GM21723 (cell line): ENCODE data around the gene ZBTB49.
"Not testable (repeated sequence)": the region's sequence is repeated elsewhere in the genome, so short reads cannot be mapped to it uniquely, and the experiment has no call there.

Source experiments
- ATAC-seq: cut with Tn5 transposase; IDR thresholded peaks from one replicate; pipeline ENCODE4 v1.9.1; 2021; ENCODE audit warnings: mild to moderate bottlenecking, moderate library complexity; ENCODE audit not compliant: unreplicated experiment

The ZBTB49 gene

DNA sequence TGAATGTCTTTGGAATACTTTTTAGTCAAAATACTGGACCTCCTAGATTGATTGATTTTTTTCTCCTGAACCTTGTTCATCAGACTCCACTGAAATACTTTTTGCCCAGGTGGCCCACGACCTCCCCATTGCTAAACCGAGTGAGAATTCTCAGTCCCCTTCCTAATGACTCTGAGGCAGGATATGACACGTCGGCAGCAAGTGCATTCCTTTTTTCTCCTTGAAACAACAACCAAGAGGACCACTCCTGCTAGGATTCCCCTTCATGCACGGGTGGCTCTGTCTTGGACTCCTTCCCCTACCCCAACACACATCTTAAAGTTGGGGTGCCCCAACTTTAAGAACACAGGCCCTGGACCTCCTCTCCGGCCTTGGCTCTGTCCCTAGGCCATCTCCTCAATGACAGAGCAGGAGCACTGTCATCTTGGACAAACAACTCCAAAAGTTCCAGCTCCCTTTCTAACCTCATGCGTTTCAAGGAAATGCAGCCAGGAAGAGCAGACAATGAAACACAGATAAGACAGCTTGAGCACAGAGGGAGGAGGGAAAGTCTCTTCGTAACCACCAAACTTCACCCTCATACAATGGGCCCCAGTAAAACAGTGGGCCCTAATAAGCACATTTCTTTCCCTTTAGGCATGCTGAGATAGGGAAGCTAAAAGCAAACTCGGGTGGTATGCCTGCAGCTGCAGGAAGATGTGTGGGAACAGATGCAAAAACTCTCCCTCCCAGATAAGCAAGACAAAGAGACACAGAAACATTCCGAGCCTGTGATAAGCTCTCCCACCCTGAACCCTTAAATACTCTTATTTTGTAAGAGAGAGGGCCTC is 33.9 kb downstream of the ZBTB49 start:
- no peak for ATAC-seq

DNA sequence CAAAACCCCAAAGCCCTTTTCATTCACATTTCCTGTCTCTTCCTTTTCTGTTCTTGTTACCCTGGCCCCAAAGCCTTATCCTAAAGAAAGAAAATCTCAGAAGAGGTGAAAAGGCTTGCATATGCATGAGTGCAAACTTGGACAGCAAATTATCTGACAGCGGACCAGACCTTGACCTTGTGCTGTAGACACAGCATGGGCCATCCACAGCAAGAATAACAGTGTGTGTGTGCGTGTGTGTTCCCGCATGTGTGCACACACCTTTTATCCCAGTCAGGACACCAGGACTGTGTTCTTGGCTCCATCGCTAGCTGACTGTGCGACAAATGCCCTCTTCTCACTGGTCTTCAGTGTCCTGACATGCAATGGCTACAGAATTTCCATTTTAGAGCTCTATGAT is 35.3 kb downstream of the ZBTB49 start:
- ATAC-seq, result no peak

DNA sequence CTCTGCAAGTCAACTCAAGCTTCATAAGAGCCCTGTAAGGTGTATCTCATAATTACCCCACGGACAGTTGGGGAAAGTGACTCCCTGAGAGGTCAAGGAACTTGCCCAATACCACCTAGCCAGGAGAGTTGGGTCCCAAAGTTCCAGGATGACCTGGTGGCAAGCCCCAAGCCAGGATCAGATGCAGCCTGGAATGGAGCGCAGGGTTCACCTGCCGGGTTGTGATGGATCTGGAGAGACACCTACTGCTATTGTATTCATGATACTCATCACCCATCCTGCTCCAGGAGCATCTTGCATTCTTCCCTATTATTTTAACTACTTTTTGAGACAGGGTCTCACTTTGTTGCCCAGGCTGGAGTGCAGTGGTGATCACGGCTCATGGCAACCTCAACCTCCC is 36.1 kb downstream of the ZBTB49 start:
- no peak for ATAC-seq

DNA sequence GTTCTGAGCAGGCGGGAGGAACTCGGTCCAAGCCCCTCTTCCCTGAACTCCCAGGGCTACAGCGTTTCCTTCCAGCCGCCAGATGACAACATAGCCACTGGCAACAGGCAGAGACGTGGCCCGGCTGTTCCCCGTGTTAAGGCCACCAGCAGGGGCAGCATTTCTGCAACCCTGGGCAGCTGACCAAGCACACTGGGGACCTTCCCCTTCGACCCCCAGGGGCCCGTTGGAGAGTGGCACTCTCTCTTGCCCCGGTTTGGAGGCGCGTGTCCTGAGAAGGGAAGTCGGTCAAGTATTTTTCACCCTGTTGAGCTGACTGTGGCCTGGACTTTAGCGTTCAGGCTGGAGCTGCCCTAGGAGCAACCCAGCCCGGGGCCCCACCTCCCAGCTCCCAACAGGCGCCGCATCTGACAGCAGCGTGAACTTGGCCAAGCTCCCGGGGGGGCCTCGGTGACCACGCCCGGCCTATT is 37.6 kb downstream of the ZBTB49 start:
- ATAC-seq, result no peak

DNA sequence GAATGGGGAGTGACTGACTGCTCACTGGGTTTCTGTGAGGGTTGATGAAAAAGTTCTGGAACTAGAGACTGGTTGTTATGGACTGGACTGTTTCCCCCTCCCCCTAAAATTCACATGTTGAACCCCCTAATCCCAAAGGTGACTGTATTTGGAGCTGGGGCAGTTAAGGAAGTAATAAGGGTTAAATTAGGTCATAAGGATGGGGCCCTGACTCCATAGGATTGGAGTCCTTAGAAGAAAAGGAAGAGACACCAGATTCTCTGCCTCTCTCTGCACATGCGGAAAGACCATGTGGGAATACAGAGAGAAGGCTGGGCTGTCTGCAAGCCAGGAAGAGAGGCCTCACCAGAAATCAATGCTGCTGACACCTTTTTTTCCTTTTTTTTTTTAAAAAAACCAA is 38.2 kb downstream of the ZBTB49 start:
- no peak for ATAC-seq

DNA sequence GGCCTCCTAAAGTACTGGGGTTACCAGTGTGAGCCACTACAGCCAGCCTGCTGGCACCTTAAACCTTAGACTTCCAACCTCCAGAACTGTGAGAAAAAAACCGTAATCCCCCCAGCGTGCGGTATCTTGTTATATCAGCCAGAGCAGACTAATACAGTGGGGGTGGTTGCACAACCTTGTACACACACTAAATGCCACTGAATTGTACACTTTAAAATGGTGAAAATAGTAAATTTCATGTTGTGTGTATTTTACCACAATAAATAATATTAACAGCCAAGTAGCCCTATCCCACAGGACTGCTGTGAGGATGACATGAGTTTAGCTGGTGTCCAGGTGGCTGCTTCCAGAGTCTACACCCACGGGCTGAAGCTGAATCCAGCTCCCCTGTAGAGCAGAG is 38.8 kb downstream of the ZBTB49 start:
- ATAC-seq, result no peak

DNA sequence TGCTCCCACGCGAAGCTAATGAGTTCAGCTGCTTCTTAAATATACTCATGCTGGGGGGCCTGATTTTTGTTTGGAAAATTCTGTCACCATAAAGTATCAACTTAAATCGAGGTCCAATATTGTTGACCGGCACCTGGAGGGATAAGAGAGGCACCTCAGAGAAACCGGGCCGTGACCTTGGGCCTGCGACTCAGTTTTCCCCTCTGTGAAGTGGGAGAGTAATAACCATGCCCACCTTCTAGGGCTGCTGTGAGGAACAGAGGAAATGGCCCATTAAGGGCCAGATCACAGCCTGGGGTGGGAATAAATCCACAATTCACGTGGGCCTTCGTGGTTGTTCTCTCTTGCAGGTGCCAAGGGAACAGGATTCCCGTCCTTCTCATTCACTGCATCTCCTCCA is 39.4 kb downstream of the ZBTB49 start:
- ATAC-seq, result no peak

DNA sequence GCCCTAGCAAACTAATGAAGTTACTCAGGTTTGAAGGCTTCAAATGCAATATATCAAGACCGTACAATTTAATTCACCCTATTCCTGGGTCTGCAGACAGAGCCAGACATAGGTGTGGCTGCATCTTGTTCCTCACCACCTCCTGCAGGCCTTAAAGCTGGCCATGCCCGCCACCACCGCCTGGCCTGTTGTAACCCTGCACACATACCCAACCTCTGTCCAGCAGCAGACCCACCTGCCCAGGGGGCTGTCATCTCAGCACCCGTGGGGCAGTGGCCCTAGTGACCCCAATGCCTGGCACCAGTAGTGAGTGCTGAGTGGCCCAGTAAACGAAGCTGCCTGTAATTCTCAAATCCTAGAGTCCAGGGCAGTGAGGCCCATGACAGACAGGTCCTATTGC is 40.7 kb downstream of the ZBTB49 start:
- ATAC-seq, result no peak

DNA sequence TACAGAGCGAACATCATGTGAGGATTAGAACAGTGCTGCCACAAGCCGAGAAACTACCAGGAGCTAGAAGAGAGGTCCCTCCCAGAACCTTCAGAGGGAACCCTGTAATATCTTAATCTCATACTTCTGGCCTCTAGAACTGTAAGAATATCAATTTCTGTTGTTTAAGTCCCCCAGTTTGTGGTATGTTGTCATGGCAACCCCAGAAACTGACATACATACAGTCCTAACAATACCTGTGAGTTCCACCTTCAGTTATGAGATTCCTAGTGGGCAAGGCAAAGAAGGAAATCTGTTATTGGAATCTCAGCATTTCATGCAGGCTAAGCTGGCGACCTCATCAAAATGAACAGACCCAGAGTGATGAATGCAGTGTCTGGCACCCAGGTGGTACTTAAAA is 42.5 kb downstream of the ZBTB49 start:
- ATAC-seq, result no peak

DNA sequence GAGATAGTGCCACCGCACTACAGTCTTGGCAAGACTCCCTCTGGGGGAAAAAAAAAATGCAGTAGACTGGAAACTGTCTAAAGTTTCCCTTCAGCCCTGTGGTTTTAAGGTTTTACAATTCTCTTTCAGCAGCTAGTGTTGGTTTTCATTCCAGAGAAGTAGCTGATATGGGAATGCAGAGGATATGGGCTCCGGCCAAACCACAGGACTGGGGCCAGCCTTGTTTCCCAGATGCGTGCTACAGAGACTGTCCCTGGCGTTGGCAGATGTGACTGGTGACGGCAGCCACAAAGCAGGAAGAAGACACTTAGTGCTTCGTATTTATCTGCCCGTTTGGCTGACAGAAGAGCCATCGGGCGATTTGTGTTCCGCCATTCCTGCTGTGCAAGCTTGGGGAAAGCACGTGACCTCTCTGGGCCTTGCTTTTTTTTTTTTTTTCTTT is 43.2 kb downstream of the ZBTB49 start:
- no peak for ATAC-seq

DNA sequence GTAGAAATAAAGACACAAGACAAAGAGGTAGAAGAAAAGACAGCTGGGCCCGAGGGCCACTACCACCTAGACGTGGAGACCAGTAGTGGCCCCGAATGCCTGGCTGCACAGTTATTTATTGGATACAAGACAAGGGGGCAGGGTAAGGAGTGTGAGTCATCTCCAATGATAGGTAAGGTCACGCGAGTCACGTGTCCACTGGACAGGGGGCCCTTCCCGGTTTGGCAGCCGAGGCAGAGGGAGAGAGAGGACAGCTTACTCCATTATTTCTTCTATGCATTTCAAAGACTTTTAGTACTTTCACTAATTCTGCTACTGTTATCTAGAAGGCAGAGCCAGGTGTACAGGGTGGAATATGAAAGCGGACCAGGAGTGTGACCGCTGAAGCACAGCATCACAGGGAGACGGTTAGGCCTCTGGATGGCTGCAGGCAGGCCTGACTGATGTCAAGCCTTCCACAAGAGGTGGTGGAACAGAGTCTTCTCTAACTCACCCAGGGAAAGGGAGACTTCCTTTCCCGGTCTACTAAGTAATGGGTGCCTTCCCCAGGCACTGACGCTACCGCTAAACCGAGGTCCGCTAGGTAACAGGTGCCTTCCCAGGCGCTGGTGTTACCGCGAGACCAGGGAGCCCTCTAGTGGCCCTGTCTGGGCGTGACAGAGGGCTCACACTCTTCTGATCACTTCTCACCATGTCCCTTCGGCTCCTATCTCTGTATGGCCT is 44.9 kb downstream of the ZBTB49 start:
- ATAC-seq, result peak; percentile 77

DNA sequence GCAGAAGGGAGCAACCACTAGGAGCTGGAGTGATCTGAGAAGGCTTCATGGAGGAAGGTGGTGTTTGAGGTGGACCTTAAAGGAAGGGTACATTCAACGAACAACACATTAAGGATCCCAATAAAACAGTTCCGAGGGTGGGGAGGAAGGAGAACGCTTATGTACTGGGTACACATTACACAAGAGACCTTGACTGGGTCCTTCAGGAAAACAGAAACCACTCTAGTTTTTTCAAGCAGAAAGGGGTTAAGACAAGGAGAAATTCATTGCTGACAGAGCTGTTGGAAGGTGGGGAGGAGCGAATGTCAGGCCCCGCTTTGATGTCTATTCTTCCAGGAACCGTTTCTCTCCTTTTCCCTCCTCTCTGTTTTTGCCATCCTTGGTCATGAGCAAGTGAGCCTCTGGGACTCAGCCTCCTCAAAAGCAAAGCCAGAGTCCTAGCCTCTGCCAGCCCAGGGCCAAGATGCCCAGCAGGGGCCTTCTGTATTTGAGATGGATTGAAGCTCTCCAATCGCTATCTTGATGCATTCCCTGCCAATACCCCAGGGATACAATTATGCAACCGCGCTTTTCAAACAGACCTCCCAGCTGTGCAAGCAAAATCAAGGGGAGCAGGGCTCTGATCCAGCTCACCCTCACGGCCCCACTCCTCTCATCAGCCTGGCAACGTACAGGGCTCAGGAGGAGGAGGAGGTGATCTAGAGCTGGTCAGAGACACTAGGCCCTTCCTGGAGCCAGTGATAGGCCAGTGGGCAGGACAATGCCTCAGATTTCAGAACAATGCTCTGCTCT is 48.4 kb downstream of the ZBTB49 start:
- no peak for ATAC-seq

DNA sequence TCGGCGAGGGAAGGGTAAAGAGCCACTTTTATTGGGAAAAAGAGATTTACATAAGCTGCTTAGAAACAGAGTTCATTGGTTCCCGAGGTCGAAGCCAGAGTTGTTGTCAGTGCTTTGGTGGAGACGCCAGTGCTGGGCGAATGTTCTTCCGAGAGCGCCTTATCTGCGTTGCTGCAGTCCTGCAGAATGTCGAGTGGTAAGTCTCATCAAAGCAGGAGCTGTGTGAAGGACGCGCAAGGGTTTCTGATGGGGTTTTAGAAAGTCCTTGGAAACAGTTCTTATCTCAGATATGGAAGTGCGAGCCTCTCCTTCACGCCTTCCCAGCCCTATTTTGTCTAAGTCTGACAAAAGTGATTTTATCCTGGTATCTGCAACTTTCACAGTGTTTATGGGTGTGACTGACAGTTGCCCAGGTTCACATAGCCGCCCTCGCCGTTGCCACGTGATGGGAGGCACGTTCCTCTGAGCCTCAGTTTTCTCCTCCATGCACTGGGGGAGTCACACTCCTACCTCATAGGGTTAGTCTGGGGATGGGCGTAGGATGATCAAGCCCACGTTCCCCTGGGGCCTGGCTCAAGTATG is 49.5 kb downstream of the ZBTB49 start:
- no peak for ATAC-seq

DNA sequence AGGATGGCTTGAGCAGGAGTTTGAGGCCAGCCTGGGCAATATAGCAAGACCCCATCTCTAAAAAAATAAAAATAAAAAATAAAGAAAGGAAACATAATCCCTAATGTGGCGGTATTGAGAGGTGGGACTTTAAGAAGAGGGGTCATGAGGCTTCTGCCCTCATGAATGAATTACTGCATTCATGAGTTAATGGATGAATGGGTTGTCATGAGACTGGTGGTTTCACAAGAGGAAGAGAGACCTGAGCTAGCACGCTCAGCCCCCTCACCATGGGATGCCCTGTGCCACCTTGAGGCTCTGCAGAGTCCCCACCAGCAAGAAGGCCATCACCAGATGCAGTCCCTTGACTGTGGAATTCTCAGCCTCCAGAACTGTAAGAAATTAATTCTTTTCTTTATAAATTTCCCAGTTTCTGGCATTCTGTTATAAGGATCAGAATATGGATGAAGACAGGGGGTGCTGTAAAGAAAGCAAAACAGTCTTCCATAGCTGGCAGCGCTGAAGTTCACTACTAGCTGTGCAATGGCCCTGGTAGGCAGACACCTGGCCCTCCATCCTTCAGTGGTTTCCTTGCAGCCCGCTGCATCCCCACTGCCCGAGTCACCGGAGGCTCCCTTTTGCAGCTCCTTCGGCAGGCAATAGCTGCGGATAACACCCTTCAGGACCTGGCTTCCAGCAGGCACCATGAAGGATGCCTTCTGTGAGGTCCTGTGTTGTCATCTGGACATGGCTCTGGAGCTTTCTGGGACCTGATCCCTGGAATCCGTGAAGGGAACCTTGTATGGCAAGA is 52.0 kb downstream of the ZBTB49 start:
- no peak for ATAC-seq

DNA sequence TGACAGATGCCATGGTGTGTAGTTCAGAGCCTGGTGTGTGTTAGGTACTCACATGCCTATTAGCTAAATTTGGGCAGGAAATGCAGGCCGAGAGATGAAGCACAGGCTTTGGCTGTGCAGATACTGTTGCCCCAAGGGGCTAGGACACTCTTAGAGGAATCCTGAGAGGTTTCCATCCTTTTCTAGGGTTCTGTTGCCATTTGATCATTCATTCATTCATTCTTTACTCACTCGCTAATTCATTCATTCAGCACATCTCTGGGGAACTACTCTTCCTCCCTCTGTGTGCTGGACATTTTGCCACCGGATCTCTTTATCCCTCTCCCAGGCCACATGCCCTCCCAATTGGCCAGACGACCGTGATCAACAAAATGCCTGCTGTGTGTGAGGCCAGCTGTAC is 53.0 kb downstream of the ZBTB49 start:
- ATAC-seq, result no peak

DNA sequence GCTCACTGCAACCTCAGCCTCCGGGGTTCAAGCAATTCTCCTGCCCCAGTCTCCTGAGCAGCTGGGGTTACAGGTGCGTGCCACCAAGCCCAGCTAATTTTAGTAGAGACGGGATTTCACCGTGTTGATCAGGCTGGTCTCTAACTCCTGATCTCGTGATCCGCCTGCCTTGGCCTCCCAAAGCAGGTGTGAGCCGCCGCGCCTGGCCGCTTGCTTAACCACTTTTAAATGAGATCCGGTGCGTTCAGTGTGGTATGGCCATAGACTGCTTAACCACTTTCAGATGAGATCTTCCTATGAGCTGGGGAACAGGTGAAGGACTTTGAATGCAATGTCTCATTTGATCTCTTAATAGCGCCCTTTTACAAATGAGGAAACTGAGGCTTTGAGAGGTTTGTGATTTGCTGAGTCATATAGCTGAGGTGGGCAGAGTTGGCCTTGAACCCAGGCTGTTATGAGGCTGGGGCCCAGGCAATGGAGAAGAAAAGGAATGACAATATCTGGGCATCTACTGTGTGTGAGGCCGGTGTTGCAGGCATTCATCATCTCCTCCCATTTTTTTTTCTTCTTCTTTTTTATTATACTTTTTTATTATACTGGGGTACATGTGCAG is 55.0 kb downstream of the ZBTB49 start:
- peak; percentile 95 for ATAC-seq

DNA sequence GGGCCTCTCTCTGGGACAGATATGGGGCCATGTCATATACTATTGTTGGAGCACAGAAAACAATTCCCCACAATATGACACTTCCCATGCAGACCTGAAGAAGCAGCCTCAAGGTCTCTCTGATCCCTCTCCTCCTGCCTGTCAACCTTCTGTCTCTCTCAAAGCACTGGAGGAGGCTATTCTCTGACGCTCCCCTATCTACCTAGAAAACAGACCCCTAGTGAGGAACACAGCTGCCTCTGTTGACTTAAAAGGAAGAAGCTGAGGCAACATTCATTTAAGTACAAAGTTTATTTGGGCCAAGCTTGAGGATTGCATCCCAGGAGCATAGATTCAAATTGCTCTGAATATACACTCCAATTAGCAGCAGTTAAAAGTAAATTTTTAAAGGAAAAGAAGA is 57.5 kb downstream of the ZBTB49 start:
- no peak for ATAC-seq

DNA sequence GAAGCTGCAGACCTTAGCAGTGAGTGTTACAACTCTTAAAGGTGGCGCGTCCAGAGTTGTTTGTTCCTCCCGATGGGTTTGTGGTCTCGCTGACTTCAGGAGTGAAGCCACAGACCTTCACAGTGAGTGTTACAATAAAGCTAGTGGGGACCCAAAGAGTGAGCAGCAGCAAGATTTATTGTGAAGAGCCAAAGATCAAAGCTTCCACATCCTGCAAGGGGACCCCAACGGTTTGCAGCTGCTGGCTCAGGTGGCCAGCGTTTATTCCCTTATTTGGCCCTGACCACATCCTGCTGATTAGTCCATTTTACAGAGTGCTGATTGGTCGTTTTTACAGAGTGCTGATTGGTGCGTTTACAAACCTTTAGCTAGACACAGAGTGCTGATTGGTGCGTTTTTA is 58.5 kb downstream of the ZBTB49 start:
- not testable (repeated sequence) for ATAC-seq

DNA sequence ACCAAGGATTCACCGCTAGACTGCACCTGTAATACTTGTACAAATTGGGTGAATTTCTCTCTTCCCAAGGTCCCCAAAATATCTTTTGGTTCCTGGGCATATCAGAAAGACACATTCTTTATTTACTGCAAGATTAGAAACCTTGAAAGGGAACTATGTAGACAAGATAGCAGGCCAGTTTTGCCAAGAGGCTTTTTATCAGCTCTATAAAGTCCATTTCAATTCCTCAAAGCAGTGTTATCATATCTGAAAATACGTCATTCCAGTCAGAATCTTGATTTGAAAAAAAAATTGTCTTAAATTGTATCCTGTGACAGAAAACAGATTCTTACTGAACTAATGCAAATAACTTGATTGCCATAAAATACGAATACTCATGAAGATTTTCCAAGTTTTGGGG is 59.8 kb downstream of the ZBTB49 start:
- ATAC-seq, result no peak

DNA sequence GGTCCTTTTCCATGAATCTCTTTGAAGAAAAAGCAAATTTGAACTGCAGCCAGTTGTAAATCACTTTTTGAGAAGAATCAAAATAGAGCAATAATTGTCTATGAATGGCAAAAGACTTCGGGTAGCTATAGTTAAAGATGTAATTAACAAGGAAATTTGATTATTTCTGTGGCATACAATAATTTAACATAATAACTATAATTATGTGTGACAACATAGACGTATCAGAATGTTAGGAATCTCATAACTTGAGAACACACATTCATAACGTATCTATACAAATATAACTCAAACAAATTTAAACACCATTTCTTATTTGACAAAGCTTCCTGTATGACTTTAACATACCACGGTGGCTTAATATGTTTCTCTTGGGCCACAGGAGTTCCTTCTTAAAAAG is 60.9 kb downstream of the ZBTB49 start:
- ATAC-seq, result no peak
